ENCODE results near the gene FEM1C. TPM values are rescaled to one million over a fixed set of nuclear protein-coding genes. Genes with fewer than 3 reads are reported as not detected.

Gene FEM1C
- total RNA-seq, 2 experiments from 2014 or later, result 16.6 to 16.7 TPM

DNA sequence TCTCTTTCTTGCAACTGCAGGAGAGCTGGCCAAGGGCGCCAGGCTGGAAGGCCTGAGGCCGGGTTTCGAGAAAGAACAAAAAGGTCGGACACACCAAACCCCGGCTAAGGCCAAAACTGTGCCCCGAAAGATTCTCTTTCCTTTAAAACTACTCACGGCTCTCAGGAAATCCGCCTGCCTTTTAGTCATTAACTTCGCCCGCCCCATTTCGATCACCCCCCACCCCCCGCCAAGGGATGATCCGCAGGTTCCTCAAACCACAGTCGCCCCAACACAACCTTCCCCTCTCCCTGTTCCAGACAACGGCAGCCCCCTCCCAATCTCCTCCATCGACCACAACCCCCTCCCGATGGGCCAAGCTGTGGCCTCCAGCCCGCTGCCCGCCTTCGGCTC is 536 bp downstream of the FEM1C start:
- Mint-ChIP-seq H3K4me1 (ENCODE audit: low read depth) (peaks cover 42% of the 10 kb centered on the region), H3K36me3 (ENCODE audit: low read depth) (peaks cover 58% of the 10 kb centered on the region)

DNA sequence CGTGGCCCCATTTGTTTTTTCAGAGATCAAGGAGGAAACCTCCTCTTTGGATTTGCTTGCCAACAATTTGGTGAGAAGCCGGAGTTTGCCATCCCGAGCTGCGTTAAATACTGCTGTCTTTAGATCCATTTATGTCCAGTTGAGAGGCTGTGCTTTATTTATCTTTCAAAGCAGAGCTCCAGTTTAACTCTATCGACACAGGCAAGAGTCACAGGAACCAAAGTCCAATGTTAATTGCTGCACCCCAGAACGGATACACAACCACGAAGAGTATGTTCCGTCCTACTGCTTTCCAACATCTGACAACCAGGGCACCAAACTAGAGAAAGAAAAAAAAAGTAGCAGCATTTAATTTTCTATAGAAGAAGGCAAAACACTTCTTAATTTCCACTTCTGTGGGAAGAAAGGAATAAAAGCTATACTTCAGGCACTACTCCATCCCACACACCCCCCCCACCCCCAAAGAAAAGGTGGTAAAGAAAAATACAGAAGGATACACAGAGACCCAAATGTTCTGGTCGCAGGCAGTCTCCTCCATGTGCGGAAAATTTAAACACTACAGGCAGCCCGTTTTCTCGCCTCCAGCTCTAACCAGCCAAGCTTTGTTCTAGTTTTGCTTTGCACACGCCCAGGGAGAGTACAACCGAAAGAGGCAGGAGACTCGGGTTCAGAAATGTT is 1.1 kb downstream of the FEM1C start:
- no peaks in the 10 kb centered on the region for H3K27me3 Mint-ChIP-seq
- ATAC-seq (peak; percentile 19), DNase-seq (peak; percentile 62)
- intact Hi-C loops (cut with micrococcal nuclease), result loop anchor here (5.0 kb wide), 1 partner anchor 81 kb away; no protein-coding TSS in a partner anchor
- peaks cover 47% of the 10 kb centered on the region for H3K4me1 Mint-ChIP-seq (ENCODE audit: low read depth)
- POLR2A ChIA-PET, result interaction anchor here (0.7 to 1.7 kb wide), 15 partner anchors 9 to 297 kb away, joined by 3 to 8 read pairs (median 3); partner anchors contain the start of gene TMED7
- H3K4me3 Mint-ChIP-seq, result peak overlapping the region; percentile 96
- H3K27ac Mint-ChIP-seq, result peak overlapping the region; percentile 99
- TF ChIP-seq, protein P1, sequence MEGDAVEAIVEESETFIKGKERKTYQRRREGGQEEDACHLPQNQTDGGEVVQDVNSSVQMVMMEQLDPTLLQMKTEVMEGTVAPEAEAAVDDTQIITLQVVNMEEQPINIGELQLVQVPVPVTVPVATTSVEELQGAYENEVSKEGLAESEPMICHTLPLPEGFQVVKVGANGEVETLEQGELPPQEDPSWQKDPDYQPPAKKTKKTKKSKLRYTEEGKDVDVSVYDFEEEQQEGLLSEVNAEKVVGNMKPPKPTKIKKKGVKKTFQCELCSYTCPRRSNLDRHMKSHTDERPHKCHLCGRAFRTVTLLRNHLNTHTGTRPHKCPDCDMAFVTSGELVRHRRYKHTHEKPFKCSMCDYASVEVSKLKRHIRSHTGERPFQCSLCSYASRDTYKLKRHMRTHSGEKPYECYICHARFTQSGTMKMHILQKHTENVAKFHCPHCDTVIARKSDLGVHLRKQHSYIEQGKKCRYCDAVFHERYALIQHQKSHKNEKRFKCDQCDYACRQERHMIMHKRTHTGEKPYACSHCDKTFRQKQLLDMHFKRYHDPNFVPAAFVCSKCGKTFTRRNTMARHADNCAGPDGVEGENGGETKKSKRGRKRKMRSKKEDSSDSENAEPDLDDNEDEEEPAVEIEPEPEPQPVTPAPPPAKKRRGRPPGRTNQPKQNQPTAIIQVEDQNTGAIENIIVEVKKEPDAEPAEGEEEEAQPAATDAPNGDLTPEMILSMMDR (IDR thresholded peaks at IDR 0.05), result no peak
- peaks cover 7% of the 10 kb centered on the region for H3K9me3 Mint-ChIP-seq
- H3K36me3 Mint-ChIP-seq (ENCODE audit: low read depth), result peaks cover 63% of the 10 kb centered on the region
- CTCF ChIA-PET, result interaction anchor here (0.8 to 1.8 kb wide), 11 partner anchors 9 to 525 kb away, joined by 3 to 14 read pairs (median 3); partner anchors contain the start of gene TMED7

More for the DNA sequence above, 536 bp downstream of the FEM1C start:
- peak overlapping the region; percentile 99 for H3K27ac Mint-ChIP-seq
- H3K4me3 Mint-ChIP-seq, result peak overlapping the region; percentile 96
- CTCF ChIA-PET, result interaction anchor here (0.8 to 1.8 kb wide), 8 partner anchors 9 to 524 kb away, joined by 3 to 14 read pairs (median 3); no protein-coding TSS in a partner anchor
- H3K9me3 Mint-ChIP-seq, result peaks cover 7% of the 10 kb centered on the region
- intact Hi-C loops (cut with micrococcal nuclease), result loop anchor here (5.0 kb wide), 1 partner anchor 82 kb away; no protein-coding TSS in a partner anchor
- POLR2A ChIA-PET, result interaction anchor here (0.7 to 1.7 kb wide), 14 partner anchors 11 to 297 kb away, joined by 3 to 8 read pairs (median 3); partner anchors contain the start of gene TMED7
- TF ChIP-seq, protein P1 (IDR thresholded peaks at IDR 0.05), result no peak
- ATAC-seq (peak; percentile 16), DNase-seq (peak; percentile 63)
- H3K27me3 Mint-ChIP-seq, result no peaks in the 10 kb centered on the region

DNA sequence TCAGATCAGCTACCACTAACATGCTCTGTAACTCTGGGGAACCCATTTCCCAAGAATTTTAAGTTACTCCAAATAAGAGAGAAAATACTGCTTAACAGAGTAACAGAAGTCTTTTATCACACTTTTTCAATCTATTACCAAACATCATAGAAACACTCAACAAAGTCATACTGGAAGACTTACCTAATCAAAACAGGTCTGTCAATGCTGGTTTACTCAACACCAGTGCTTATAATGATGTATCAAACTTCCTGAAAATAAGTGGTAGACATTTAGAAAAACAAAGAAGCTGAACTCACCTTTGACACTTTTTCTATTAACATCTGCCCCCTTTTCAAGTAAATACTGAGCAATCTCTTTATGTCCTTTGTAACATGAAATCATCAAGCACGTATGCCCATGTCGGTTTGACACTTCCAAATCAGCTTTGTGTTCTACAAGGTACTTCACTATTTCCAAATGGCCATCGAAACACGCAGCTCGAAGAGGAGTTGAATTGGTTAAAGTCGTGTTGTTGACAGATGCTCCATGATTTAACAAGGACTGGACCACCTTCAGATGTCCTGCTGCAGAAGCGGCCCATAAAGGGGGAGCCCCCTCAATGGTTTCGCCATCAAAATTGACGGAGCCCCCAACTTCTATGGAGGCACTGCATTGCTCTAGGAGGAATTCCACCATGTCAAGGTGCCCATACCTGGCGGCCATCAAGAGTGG is 1.8 kb downstream of the FEM1C start:
- Mint-ChIP-seq H3K9me3 (peaks cover 7% of the 10 kb centered on the region), H3K27ac (peak overlapping the region; percentile 99), H3K27me3 (no peaks in the 10 kb centered on the region), H3K36me3 (ENCODE audit: low read depth) (peaks cover 69% of the 10 kb centered on the region), H3K4me1 (ENCODE audit: low read depth) (peaks cover 53% of the 10 kb centered on the region), H3K4me3 (peak overlapping the region; percentile 96)
- TF ChIP-seq, protein P1 (IDR thresholded peaks at IDR 0.05), result no peak
- ChIA-PET CTCF (interaction anchor here (0.8 to 1.8 kb wide), 7 partner anchors 26 to 288 kb away, joined by 3 to 14 read pairs (median 3); partner anchors contain the start of gene TMED7), POLR2A (interaction anchor here (1.3 to 1.7 kb wide), 6 partner anchors 9 to 298 kb away, joined by 3 to 8 read pairs (median 4); no protein-coding TSS in a partner anchor)
- no peak for ATAC-seq
- intact Hi-C loops (cut with micrococcal nuclease), result loop anchor here (5.0 kb wide), 1 partner anchor 81 kb away; no protein-coding TSS in a partner anchor
- DNase-seq, result no peak

DNA sequence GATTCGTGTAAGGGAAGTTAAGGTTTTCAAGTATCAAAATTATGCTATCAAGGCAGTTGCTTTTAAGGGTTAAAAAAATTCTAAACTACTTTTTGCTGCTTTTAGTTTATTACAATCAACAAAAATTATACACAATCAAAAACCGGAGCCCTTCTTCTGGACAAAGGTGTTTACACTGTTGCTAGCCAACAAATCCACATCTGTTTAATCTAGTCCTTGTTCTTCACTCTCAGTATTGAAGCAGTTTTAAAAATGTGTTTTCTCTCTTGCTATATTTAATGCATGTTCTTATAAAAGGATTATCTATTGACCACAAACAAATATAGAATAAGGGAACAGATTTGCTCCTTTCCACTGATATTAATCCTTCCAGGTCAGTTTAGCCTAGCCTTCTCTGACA is 2.5 kb downstream of the FEM1C start:
- CTCF ChIA-PET, result interaction anchor here (1.5 kb wide), 1 partner anchor 25 kb away, joined by 3 read pairs; no protein-coding TSS in a partner anchor
- H3K36me3 Mint-ChIP-seq (ENCODE audit: low read depth), result peaks cover 72% of the 10 kb centered on the region
- no peaks in the 10 kb centered on the region for H3K27me3 Mint-ChIP-seq
- POLR2A ChIA-PET, result no interaction called here
- TF ChIP-seq, protein P1 (IDR thresholded peaks at IDR 0.05), result no peak
- ATAC-seq, result no peak
- peak overlapping the region; percentile 96 for H3K4me3 Mint-ChIP-seq
- DNase-seq, result no peak
- intact Hi-C loops (cut with micrococcal nuclease), result loop anchor here (5.0 kb wide), 1 partner anchor 80 kb away; no protein-coding TSS in a partner anchor
- H3K9me3 Mint-ChIP-seq, result peaks cover 7% of the 10 kb centered on the region
- H3K27ac Mint-ChIP-seq, result no peak overlapping the region
- peaks cover 58% of the 10 kb centered on the region for H3K4me1 Mint-ChIP-seq (ENCODE audit: low read depth)
